ENCODE data around the gene PRAMEF20.
"Not testable (repeated sequence)": the region's sequence is repeated elsewhere in the genome, so short reads cannot be mapped to it uniquely, and the experiment has no call there.

The PRAMEF20 gene

GRCh38 chr1:13410150-13410549 is at the start of gene PRAMEF20:
Gene PRAMEF20, plus strand, starts transcription at chr1:13410450. Its CDS starts 5,905 bp downstream, at chr1:13416355.
- not testable (repeated sequence) for DNase-seq (ENCODE audit: low read depth)

- not testable (repeated sequence) for DNase-seq (ENCODE audit: low read depth)
Measured at GRCh38 chr1:13362364-13362763, 47.9 kb upstream of the PRAMEF20 start.

DNA sequence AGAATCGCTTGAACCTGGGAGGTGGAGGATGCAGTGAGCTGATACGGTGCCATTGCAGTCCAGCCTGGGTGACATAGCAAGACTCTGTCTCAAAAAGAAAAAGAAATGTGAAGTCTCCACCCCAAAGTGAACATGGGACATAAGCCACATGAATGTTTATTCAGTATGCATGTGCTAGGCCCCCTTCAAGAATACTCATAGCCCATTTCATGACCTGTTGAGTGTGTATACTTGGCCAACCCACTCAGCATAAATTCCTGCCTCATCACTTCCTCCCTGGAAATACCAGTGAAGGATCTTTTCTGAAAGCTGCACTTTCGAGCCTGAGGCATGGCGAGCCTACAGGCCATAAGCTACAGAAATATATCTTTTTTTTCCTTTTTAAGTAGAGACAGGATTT is 45.3 kb upstream of the PRAMEF20 start:
- DNase-seq (ENCODE audit: low read depth): not testable (repeated sequence)

GRCh38 chr1:13366536-13366935 is 43.7 kb upstream of the PRAMEF20 start:
- DNase-seq (ENCODE audit: low read depth): not testable (repeated sequence)

DNA sequence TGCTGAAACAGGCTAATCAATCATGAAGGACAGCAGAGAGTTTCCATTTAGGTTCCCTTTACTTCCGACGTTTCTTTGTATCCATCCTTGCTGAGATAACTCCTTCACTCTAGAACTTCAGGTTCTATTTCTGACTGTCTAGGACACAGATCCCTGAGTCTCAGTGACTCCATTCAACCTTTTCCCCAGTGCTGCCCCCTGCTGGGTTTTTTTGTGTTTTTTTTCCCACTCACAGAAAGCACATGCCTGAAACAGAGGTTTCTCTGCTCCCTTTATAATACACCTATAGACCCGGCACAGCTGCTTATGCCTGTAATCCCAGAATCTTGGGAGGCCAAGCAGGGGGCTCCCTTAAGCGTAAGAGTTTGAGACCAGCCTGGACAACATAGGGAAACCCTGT is 41.7 kb upstream of the PRAMEF20 start:
- DNase-seq (ENCODE audit: low read depth): not testable (repeated sequence)

GRCh38 chr1:13378983-13379382 is 31.3 kb upstream of the PRAMEF20 start:
- DNase-seq (ENCODE audit: low read depth): not testable (repeated sequence)

GRCh38 chr1:13380380-13380779 is 29.9 kb upstream of the PRAMEF20 start:
- DNase-seq (ENCODE audit: low read depth): not testable (repeated sequence)

GRCh38 chr1:13389332-13389731 is 20.9 kb upstream of the PRAMEF20 start, which contains the start of gene PRAMEF17:
Gene PRAMEF17, plus strand, starts transcription at chr1:13389632. Its CDS starts 26 bp downstream, at chr1:13389658.
- not testable (repeated sequence) for DNase-seq (ENCODE audit: low read depth)

DNA sequence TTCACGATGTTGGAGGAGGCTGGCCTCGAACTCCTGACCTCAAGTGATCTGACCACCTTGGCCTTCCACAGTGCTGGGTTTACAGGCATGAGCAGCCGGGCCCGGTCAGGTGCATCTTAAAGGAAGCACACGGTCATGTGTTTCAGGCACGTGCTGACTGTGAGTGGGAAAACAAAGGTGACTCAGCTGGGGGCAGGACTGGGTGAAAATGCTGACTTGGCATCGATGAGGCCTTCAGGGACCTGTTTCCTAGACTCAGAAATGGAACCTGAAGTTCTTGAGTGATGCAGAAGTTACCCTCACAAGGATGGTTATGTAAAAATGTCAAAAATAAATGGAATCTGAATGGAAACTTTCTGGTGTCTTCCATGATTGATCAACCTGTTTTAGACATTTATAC is 17.2 kb upstream of the PRAMEF20 start:
- not testable (repeated sequence) for DNase-seq (ENCODE audit: low read depth)

- not testable (repeated sequence) for DNase-seq (ENCODE audit: low read depth)
Measured at GRCh38 chr1:13394761-13395160, 15.5 kb upstream of the PRAMEF20 start.

GRCh38 chr1:13395311-13395710 is 14.9 kb upstream of the PRAMEF20 start:
- DNase-seq (ENCODE audit: low read depth): not testable (repeated sequence)

- DNase-seq (ENCODE audit: low read depth): no peak
Measured at GRCh38 chr1:13407811-13408210, 2.4 kb upstream of the PRAMEF20 start.

DNA sequence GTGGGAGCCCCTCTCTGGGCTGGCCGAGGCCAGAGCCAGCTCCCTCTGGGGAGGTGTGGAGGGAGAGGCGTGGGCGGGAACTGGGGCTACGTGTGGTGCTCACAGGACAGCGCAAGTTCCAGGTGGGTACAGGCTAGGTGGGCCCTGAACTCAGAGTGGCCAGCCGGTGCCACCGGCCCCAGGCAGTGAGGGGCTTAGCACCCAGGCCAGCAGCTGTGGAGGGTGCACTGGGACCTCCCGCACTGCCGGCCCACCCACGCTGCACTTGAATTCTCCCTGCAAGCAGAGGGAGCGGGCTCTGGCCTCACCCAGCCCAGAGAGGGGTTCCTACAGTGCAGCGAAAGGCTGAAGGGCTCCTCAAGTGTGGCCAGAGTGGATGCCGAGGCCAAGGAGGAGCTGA is 20.2 kb downstream of the PRAMEF20 start:
- no peak for DNase-seq (ENCODE audit: low read depth)

DNA sequence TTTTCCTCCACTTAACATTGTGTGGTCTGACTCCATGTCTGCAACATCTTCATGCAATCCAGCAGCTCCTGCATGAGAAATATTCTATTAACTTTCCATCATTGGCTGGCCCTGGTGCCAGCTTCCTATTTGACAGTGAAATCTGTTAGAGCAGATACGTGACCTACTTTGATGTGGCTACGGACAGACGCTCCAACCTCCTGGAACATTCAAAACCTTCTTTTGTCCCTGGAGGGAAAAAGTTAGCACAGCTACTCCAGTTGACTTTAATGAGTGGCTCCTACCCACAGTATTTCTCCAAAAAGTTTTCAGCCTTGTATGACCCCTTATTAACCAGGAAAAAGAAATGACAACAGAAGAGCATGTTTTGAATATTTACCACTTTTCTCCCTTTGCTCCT is 22.0 kb downstream of the PRAMEF20 start:
- DNase-seq (ENCODE audit: low read depth): no peak

DNA sequence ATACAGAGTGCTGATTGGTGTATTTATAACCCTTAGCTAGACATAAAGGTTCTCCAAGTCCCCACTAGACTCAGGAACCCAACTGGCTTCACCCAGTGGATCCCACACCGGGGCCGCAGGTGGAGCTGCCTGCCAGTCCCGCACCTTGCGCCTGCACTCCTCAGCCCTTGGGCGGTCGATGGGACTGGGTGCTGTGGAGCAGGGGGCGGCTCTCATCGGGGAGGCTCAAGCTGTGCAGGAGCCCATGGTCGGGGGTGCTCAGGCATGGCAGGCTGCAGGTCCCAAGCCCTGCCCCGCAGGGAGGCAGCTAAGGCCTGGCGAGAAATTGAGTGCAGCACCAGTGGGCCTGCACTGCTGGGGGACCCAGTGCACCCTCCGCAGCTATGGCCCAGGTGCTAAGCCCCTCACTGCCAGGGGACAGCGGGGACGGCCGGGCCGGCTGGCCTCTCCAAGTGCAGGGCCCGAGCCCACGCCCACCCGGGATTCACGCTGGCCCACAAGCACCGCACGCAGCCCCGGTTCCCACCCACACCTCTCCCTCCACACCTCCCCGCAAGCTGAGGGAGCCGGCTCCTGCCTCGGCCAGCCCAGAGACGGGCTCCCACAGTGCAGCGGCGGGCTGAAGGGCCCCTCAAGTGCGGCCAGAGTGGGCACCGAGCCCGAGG is 23.6 kb downstream of the PRAMEF20 start:
- not testable (repeated sequence) for DNase-seq (ENCODE audit: low read depth)

DNA sequence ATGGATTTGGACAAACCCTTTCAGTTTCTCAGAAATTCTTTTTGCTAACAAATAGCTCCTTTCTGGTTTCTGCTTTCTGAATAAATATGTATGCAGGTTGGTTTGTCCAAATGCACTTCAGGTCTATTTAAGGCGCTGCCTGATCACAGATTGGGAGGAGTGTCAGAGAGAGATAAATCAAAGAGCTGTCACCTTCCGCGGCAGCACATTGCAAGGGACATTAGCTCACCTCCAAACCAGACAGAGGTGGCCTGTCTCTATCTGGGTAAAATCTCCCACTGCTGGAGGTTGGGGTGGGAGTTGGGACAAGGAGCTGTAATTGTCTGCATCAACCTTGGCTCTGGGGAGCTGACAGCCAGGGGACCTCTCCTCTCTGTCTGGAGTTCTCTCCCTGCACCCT is 25.2 kb downstream of the PRAMEF20 start:
- DNase-seq (ENCODE audit: low read depth): no peak

DNA sequence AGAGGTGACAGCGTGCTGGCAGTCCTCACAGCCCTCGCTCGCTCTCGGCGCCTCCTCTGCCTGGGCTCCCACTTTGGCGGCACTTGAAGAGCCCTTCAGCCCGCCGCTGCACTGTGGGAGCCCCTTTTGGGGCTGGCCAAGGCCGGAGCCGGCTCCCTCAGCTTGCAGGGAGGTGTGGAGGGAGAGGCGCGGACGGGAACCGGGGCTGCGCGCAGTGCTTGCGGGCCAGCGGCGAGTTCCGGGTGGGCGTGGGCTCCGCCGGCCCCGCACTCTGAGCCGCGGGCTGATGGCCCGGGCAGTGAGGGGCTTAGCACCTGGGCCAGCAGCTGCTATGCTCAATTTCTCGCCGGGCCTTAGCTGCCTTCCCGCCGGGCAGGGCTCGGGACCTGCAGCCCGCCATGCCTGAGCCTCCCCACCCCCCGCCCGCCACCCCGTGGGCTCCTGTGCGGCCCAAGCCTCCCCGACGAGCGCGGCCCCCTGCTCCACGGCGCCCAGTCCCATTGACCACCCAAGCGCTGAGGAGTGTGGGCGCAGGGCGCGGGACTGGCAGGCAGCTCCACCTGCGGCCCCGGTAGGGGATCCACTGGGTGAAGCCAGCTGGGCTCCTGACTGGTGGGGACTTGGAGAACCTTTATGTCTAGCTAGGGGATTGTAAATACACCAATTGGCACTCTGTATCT is 29.0 kb downstream of the PRAMEF20 start:
- not testable (repeated sequence) for DNase-seq (ENCODE audit: low read depth)

GRCh38 chr1:13443335-13443979 is 33.2 kb downstream of the PRAMEF20 start:
- DNase-seq (ENCODE audit: low read depth): no peak

- DNase-seq (ENCODE audit: low read depth): no peak
Measured at GRCh38 chr1:13450204-13450603, 40.0 kb downstream of the PRAMEF20 start.

GRCh38 chr1:13451399-13451965 is 41.2 kb downstream of the PRAMEF20 start:
- DNase-seq (ENCODE audit: low read depth): no peak

- DNase-seq (ENCODE audit: low read depth): no peak
Measured at GRCh38 chr1:13456904-13457532, 46.8 kb downstream of the PRAMEF20 start.

DNA sequence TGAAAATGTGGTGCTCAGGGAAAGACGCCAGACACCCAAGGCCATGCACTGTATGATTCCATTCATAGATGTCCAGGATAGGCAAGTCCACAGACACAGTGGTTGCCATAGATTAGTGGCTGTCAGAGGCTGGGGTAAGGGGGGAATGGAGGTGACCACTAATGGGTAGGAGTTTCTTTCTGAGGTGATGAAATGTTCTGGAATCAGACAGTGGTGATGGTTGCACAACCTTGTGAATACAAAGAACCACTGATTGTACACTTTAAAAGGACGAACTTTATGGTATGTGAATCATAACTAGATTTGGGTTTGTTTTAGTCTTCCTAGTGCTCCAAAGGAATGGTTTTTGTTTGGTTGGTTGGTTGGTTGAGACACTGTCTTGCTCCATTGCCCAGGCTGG is 51.7 kb downstream of the PRAMEF20 start:
- DNase-seq (ENCODE audit: low read depth): no peak

Data from T-helper 22 cell (primary cell).